Body of pancreas (tissue), 2 donors: Measurements from ENCODE around the gene RPIA. TPM values are rescaled to one million over a fixed set of nuclear protein-coding genes. Genes with fewer than 3 reads are reported as not detected.

Experiments
- total RNA-seq, 2 donors: library from RNA; depleted of rRNA; stranded (reverse); fragments of >200 nt; gene quantifications; one replicate each; pipeline ENCODE4 v1.1.0, GENCODE V29; 2016

Gene RPIA
- total RNA-seq, 2 donors from 2014 or later = 10.9 to 18.5 TPM

Other genes with a start within 250 kb of the RPIA start
- not detected for gene FOXI3, start 239.0 kb upstream of the RPIA start, total RNA-seq
- gene EIF2AK3, start 64.2 kb upstream of the RPIA start, total RNA-seq = 10 to 100 TPM; 42.5 to 43.6 TPM